ENCODE measurements around the gene MAPT.

The MAPT gene

DNA sequence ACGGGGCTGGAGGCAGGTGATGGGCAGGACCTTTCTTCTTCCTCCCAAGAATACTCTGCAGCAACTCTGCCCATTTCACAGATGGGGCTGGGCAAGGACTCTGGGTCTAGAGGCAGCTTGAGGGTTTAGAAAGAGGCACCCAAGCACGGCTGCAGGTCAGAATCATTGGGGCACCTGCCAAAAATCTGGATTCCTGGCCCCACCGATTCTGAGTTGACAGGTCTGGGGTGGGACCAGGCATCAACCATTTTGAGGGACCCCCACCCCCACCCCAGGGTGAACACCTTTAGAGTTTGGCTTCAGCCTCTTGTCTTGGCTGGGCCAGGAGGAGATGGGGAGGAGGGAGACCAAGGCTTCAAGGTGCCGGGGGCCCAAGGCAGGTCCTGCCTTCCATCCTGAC, 44.3 kb upstream of the MAPT start:
- DNase-seq (ENCODE audit: extremely low read depth, insufficient read length): no peak
- H3K4me3 ChIP-seq (replicated peaks; ENCODE audit: low read depth, low read length): no peak overlapping the region
- TF ChIP-seq, protein P1, sequence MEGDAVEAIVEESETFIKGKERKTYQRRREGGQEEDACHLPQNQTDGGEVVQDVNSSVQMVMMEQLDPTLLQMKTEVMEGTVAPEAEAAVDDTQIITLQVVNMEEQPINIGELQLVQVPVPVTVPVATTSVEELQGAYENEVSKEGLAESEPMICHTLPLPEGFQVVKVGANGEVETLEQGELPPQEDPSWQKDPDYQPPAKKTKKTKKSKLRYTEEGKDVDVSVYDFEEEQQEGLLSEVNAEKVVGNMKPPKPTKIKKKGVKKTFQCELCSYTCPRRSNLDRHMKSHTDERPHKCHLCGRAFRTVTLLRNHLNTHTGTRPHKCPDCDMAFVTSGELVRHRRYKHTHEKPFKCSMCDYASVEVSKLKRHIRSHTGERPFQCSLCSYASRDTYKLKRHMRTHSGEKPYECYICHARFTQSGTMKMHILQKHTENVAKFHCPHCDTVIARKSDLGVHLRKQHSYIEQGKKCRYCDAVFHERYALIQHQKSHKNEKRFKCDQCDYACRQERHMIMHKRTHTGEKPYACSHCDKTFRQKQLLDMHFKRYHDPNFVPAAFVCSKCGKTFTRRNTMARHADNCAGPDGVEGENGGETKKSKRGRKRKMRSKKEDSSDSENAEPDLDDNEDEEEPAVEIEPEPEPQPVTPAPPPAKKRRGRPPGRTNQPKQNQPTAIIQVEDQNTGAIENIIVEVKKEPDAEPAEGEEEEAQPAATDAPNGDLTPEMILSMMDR (IDR thresholded peaks at IDR 0.05; ENCODE audit: insufficient read depth, low read length, poor library complexity, severe bottlenecking): no peak
- H3K36me3 ChIP-seq (ENCODE audit: control insufficient read depth, insufficient read depth, low read length): no peaks in the 10 kb centered on the region
- no peaks in the 10 kb centered on the region; the same call in none of the 2 replicates for H3K27me3 ChIP-seq (replicated peaks; ENCODE audit: control insufficient read depth, insufficient read depth, low read length)

DNA sequence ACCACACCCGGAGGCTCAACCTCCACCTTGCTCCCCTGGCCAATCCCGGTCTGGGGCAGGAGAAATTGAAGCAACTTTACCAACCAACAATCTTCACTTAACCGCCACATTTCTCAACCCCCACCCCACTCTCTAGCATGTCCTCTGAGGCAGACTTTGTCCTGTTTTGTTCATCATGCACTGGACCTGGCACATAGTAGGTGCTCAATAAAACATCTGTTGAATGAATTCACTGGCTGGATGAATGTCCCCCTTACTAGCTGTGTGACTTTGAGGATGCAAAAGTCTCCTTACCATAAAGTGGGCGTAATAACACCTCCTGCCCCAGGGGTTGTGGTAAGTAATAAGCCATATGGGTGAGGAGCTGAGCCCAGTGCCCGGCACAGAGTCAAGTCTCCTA, 43.9 kb upstream of the MAPT start:
- Histone ChIP-seq H3K36me3 (ENCODE audit: control insufficient read depth, insufficient read depth, low read length) (no peaks in the 10 kb centered on the region), H3K4me3 (replicated peaks; ENCODE audit: low read depth, low read length) (no peak overlapping the region), H3K27me3 (replicated peaks; ENCODE audit: control insufficient read depth, insufficient read depth, low read length) (no peaks in the 10 kb centered on the region; the same call in none of the 2 replicates)
- no peak for DNase-seq (ENCODE audit: extremely low read depth, insufficient read length)
- TF ChIP-seq, protein P1 (IDR thresholded peaks at IDR 0.05; ENCODE audit: insufficient read depth, low read length, poor library complexity, severe bottlenecking): no peak

DNA sequence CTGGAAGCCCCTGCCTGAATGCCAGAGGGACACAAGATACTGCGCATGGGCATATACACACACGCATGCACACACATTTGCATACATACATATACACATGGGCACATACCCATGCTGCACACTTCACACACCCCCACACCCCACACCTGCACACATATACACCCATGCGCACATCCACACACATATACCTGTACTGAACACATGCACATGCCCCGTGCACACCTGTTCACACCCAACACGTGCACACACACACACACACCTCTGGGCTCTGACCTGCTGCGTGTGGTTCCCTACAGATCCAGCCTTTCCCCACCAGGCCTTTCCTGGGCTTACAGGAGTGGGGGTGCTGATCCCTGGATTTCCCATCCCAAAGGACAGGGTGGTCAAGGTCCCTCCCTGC, 43.3 kb upstream of the MAPT start:
- no peak for DNase-seq (ENCODE audit: extremely low read depth, insufficient read length)
- no peaks in the 10 kb centered on the region for H3K36me3 ChIP-seq (ENCODE audit: control insufficient read depth, insufficient read depth, low read length)
- no peak overlapping the region for H3K4me3 ChIP-seq (replicated peaks; ENCODE audit: low read depth, low read length)
- H3K27me3 ChIP-seq (replicated peaks; ENCODE audit: control insufficient read depth, insufficient read depth, low read length): no peaks in the 10 kb centered on the region; the same call in none of the 2 replicates
- TF ChIP-seq, protein P1 (IDR thresholded peaks at IDR 0.05; ENCODE audit: insufficient read depth, low read length, poor library complexity, severe bottlenecking): no peak

DNA sequence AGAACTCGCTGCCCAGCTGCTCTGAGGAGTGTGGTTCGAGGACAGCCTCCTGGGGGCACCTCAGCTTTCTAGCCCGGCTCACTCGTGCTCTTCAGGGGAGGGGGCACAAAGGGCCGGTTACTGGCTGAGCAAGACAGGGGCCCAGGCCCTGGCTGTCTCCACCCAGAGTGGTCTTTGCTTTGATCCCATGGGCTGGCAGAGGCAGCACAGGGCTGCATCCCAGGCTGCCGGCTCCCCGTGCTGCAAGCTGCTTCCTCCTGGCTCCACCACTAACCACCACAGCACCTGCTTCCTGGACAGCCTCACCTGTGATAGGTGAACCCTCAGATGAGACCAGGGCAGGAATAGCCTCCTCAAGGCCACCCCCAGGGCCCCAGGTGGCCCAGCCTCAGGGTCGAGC, 42.9 kb upstream of the MAPT start:
- DNase-seq (ENCODE audit: extremely low read depth, insufficient read length): no peak
- TF ChIP-seq, protein P1 (IDR thresholded peaks at IDR 0.05; ENCODE audit: insufficient read depth, low read length, poor library complexity, severe bottlenecking): no peak
- H3K4me3 ChIP-seq (replicated peaks; ENCODE audit: low read depth, low read length): no peak overlapping the region
- no peaks in the 10 kb centered on the region; the same call in none of the 2 replicates for H3K27me3 ChIP-seq (replicated peaks; ENCODE audit: control insufficient read depth, insufficient read depth, low read length)
- H3K36me3 ChIP-seq (ENCODE audit: control insufficient read depth, insufficient read depth, low read length): no peaks in the 10 kb centered on the region

DNA sequence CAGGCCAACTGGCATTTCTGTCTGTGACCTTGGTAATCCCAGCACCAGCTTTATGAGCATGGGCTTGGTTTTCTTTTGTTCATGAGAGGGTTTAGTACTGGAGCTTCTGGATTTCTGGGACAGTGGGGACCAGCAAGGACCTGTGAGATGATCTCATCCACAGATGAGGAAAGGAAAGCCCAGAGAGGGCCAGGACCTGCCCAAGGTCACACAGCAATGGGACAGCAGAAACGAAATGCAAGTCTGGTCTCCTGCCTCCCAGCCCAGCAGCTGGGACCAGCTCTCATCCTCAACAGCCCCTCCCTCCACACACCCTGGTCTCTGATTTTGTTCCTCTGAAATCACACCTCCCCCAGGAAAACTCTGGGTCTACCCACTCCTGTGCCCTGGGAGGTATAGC, 42.5 kb upstream of the MAPT start:
- TF ChIP-seq, protein P1 (IDR thresholded peaks at IDR 0.05; ENCODE audit: insufficient read depth, low read length, poor library complexity, severe bottlenecking): no peak
- H3K27me3 ChIP-seq (replicated peaks; ENCODE audit: control insufficient read depth, insufficient read depth, low read length): no peaks in the 10 kb centered on the region; the same call in none of the 2 replicates
- no peak for DNase-seq (ENCODE audit: extremely low read depth, insufficient read length)
- no peak overlapping the region for H3K4me3 ChIP-seq (replicated peaks; ENCODE audit: low read depth, low read length)
- H3K36me3 ChIP-seq (ENCODE audit: control insufficient read depth, insufficient read depth, low read length): no peaks in the 10 kb centered on the region

Measured in GM06990 (cell line).